Neural progenitor cell (in vitro differentiated cells): Measurements from ENCODE around the gene SGSM2. TPM values are rescaled to one million over a fixed set of nuclear protein-coding genes. Genes with fewer than 3 reads are reported as not detected.

Experiments
- DNase-seq: peaks from one replicate; pipeline ENCODE4 v3.0.0-alpha.2; 2016; ENCODE audit warnings: low spot score
- H2AFZ ChIP-seq: fragments of 200-600 bp; sonication (generic); replicated peaks from 2 replicates; pipeline ENCODE4 v1.6.1; 2016; ENCODE audit warnings: antibody characterized with exemption
- H3F3A ChIP-seq: fragments of 200-600 bp; sonication (generic); 2 replicates; pipeline ENCODE4 v1.6.1; 2016; ENCODE audit warnings: antibody characterized with exemption, low read depth
- H3K27ac ChIP-seq: fragments of 200-600 bp; sonication (generic); 2 replicates; pipeline ENCODE4 v1.5.1; 2016; ENCODE audit warnings: mild to moderate bottlenecking
- H3K27me3 ChIP-seq: fragments of 200-600 bp; sonication (generic); 2 replicates; pipeline ENCODE4 v1.6.1; 2016; ENCODE audit warnings: mild to moderate bottlenecking, moderate library complexity
- H3K36me3 ChIP-seq: fragments of 200-600 bp; sonication (generic); 2 replicates; pipeline ENCODE4 v1.5.1; 2016
- H3K4me1 ChIP-seq: fragments of 200-600 bp; sonication (generic); 2 replicates; pipeline ENCODE4 v1.6.1; 2016; ENCODE audit warnings: mixed run types
- H3K4me2 ChIP-seq: fragments of 200-600 bp; sonication (generic); 2 replicates; pipeline ENCODE4 v1.6.1; 2016
- H3K4me3 ChIP-seq: fragments of 200-600 bp; sonication (generic); 2 replicates; pipeline ENCODE4 v1.5.1; 2016
- H3K79me2 ChIP-seq: fragments of 200-600 bp; sonication (generic); 2 replicates; pipeline ENCODE4 v1.6.1; 2016; ENCODE audit warnings: low read depth
- H3K9ac ChIP-seq: fragments of 200-600 bp; sonication (generic); 2 replicates; pipeline ENCODE4 v1.6.1; 2016
- H3K9me3 ChIP-seq: fragments of 200-600 bp; sonication (generic); 2 replicates; pipeline ENCODE4 v1.5.1; 2016; ENCODE audit warnings: low read depth
- H4K20me1 ChIP-seq: fragments of 200-600 bp; sonication (generic); 2 replicates; pipeline ENCODE4 v1.6.1; 2016; ENCODE audit warnings: low read depth
- H3K27ac Mint-ChIP-seq: 3 replicates; pipeline ENCODE4 v1.8.0; 2021; ENCODE audit warnings: mixed read lengths
- H3K27me3 Mint-ChIP-seq: 2 replicates; pipeline ENCODE4 v1.8.0; 2022; ENCODE audit warnings: low read depth, mild to moderate bottlenecking, inconsistent platforms, moderate library complexity, mixed read lengths; ENCODE audit not compliant: insufficient read depth
- H3K36me3 Mint-ChIP-seq: 3 replicates; pipeline ENCODE4 v1.8.0; 2021; ENCODE audit warnings: mixed read lengths
- H3K4me1 Mint-ChIP-seq: 3 replicates; pipeline ENCODE4 v1.8.0; 2021; ENCODE audit warnings: mixed read lengths
- H3K4me3 Mint-ChIP-seq: 3 replicates; pipeline ENCODE4 v1.8.0; 2021; ENCODE audit warnings: mild to moderate bottlenecking, moderate library complexity, mixed read lengths
- H3K9me3 Mint-ChIP-seq: 3 replicates; pipeline ENCODE4 v1.8.0; 2020; ENCODE audit warnings: mixed read lengths
- CTCF ChIP-seq: fragments of 200-600 bp; sonication (generic); IDR thresholded peaks from 2 replicates; pipeline ENCODE4 v1.5.1; 2017; ENCODE audit warnings: antibody characterized with exemption, mild to moderate bottlenecking
- EZH2 ChIP-seq: fragments of 200-600 bp; sonication (generic); IDR thresholded peaks from 2 replicates; pipeline ENCODE4 v1.6.1; 2017; ENCODE audit warnings: antibody characterized with exemption, mild to moderate bottlenecking, moderate library complexity
- EZH2phosphoT487 ChIP-seq: fragments of 200-600 bp; sonication (generic); IDR thresholded peaks from 2 replicates; pipeline ENCODE4 v1.6.1; 2017; ENCODE audit warnings: antibody characterized with exemption
- total RNA-seq: library from RNA; depleted of rRNA; stranded (reverse); fragments of >200 nt; gene quantifications from 2 replicates; pipeline ENCODE4 v1.2.3, GENCODE V29; 2015; ENCODE audit warnings: low replicate concordance

Gene SGSM2
- total RNA-seq, 1 donor from 2014 or later: 39.0 TPM

GRCh38 chr17:2295575-2295974, 41.7 kb upstream of the SGSM2 start:
- Histone ChIP-seq H3K27ac (no peak overlapping the region), H3K9ac (no peak overlapping the region), H3F3A (no peaks in the 10 kb centered on the region), H3K4me1 (no peaks in the 10 kb centered on the region), H3K36me3 (peaks cover 8% of the 10 kb centered on the region), H3K9me3 (no peaks in the 10 kb centered on the region), H4K20me1 (peaks cover 59% of the 10 kb centered on the region), H3K27me3 (no peaks in the 10 kb centered on the region), H3K79me2 (peaks cover 49% of the 10 kb centered on the region), H3K4me3 (no peak overlapping the region), H2AFZ (no peak overlapping the region), H3K4me2 (no peak overlapping the region)
- peaks cover 58% of the 10 kb centered on the region for H3K36me3 Mint-ChIP-seq
- H3K27me3 Mint-ChIP-seq: peaks cover 2% of the 10 kb centered on the region
- H3K4me1 Mint-ChIP-seq: peaks cover 12% of the 10 kb centered on the region
- no peak for DNase-seq
- TF ChIP-seq CTCF: no peak
- no peak for TF ChIP-seq EZH2phosphoT487
- no peak for TF ChIP-seq EZH2
- H3K27ac Mint-ChIP-seq: no peak overlapping the region
- H3K9me3 Mint-ChIP-seq: no peaks in the 10 kb centered on the region
- no peak overlapping the region for H3K4me3 Mint-ChIP-seq

DNA sequence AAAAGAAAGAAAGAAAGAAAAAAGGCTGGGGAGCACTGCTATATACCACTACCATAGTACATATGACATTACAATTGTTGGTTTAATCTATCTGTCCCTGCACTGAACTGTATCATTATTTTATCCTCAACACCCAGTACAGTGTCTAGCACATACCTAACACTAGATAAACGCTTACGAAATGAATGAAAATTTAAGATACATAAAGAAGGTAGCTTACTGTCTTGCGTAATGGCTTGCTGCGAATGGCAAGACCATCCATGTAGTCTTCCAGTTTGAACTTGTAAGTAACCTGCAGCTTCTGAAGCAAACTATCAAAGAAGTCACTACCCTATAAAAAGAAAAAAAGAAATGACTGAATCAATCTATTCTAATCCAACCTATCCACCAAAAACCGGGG, 40.3 kb upstream of the SGSM2 start:
- peaks cover 2% of the 10 kb centered on the region for H3K27me3 Mint-ChIP-seq
- Histone ChIP-seq H3K36me3 (peaks cover 5% of the 10 kb centered on the region), H3K27ac (no peak overlapping the region), H3K27me3 (no peaks in the 10 kb centered on the region), H4K20me1 (peaks cover 74% of the 10 kb centered on the region), H3K4me1 (peaks cover 9% of the 10 kb centered on the region), H2AFZ (no peak overlapping the region), H3K79me2 (peaks cover 64% of the 10 kb centered on the region), H3K4me3 (no peak overlapping the region), H3K9me3 (no peaks in the 10 kb centered on the region), H3K4me2 (no peak overlapping the region), H3K9ac (no peak overlapping the region), H3F3A (peaks cover under 1% of the 10 kb centered on the region)
- H3K27ac Mint-ChIP-seq: no peak overlapping the region
- H3K4me3 Mint-ChIP-seq: no peak overlapping the region
- peaks cover 24% of the 10 kb centered on the region for H3K4me1 Mint-ChIP-seq
- peaks cover 53% of the 10 kb centered on the region for H3K36me3 Mint-ChIP-seq
- TF ChIP-seq EZH2phosphoT487: no peak
- no peak for TF ChIP-seq CTCF
- no peak for TF ChIP-seq EZH2
- DNase-seq: no peak
- no peaks in the 10 kb centered on the region for H3K9me3 Mint-ChIP-seq

DNA sequence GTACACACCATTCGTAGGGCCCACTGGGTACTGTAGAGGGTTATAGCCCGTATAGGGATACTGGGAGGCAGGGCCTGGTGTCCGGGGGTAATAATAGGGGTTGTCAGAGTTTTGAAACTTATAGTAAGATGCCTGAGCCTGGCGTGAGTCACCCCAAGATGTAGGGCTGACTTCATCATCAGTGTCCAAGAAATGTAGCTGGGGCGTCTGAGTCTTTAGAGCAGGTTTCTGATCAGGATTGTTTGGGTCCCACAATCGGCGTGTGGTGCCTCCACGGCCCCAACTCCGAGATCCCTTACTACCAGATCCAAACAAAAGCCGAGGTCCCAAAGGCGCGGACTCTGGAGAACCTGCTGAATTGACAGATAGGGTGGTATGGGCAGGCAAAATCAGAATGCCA, 38.2 kb upstream of the SGSM2 start:
- Histone ChIP-seq H3K79me2 (peaks cover 71% of the 10 kb centered on the region), H2AFZ (no peak overlapping the region), H3K4me2 (no peak overlapping the region), H3F3A (peaks cover 20% of the 10 kb centered on the region), H4K20me1 (peaks cover 78% of the 10 kb centered on the region), H3K9me3 (no peaks in the 10 kb centered on the region), H3K27me3 (no peaks in the 10 kb centered on the region), H3K27ac (no peak overlapping the region), H3K4me1 (peaks cover 16% of the 10 kb centered on the region), H3K9ac (no peak overlapping the region), H3K4me3 (no peak overlapping the region), H3K36me3 (peaks cover 3% of the 10 kb centered on the region)
- no peaks in the 10 kb centered on the region for H3K9me3 Mint-ChIP-seq
- H3K27ac Mint-ChIP-seq: no peak overlapping the region
- peaks cover 45% of the 10 kb centered on the region for H3K36me3 Mint-ChIP-seq
- no peak for DNase-seq
- peaks cover 29% of the 10 kb centered on the region for H3K4me1 Mint-ChIP-seq
- H3K27me3 Mint-ChIP-seq: peaks cover 2% of the 10 kb centered on the region
- TF ChIP-seq EZH2phosphoT487 (no peak), CTCF (no peak), EZH2 (no peak)
- H3K4me3 Mint-ChIP-seq: no peak overlapping the region
